BE2C (cell line): ENCODE results near the gene PDE9A.

Experiments used
- DNase-seq: peaks from one replicate; pipeline ENCODE4 v3.0.0-alpha.2; 2020
- H3K27me3 ChIP-seq: fragments of 250-450 bp; sonication (Bioruptor Pico); 2 replicates; pipeline ENCODE4 v1.5.1; 2020; ENCODE audit warnings: mild to moderate bottlenecking
- H3K36me3 ChIP-seq: fragments of 250-450 bp; sonication (Bioruptor Pico); 2 replicates; pipeline ENCODE4 v1.5.1; 2020; ENCODE audit warnings: mild to moderate bottlenecking
- H3K4me1 ChIP-seq: fragments of 250-450 bp; sonication (Bioruptor Pico); 2 replicates; pipeline ENCODE4 v1.5.1; 2020
- H3K4me3 ChIP-seq: 2 replicates; pipeline ENCODE4 v1.5.1; 2011; ENCODE audit warnings: low read depth, low read length
- H3K9me3 ChIP-seq: fragments of 250-450 bp; sonication (Bioruptor Pico); 2 replicates; pipeline ENCODE4 v1.5.1; 2020
- CTCF ChIP-seq: IDR thresholded peaks from 2 replicates; pipeline ENCODE4 v1.5.1; 2012; ENCODE audit warnings: mild to moderate bottlenecking, low read depth, low read length

The PDE9A gene

GRCh38 chr21:42733874-42734273 is 80.5 kb downstream of the PDE9A start:
- H3K36me3 ChIP-seq = no peaks in the 10 kb centered on the region; the same call in 1 of the 2 replicates
- no peaks in the 10 kb centered on the region for H3K4me1 ChIP-seq
- H3K9me3 ChIP-seq = no peaks in the 10 kb centered on the region
- no peaks in the 10 kb centered on the region for H3K27me3 ChIP-seq
- no peak for DNase-seq
- no peak overlapping the region for H3K4me3 ChIP-seq
- TF ChIP-seq CTCF = no peak

DNA sequence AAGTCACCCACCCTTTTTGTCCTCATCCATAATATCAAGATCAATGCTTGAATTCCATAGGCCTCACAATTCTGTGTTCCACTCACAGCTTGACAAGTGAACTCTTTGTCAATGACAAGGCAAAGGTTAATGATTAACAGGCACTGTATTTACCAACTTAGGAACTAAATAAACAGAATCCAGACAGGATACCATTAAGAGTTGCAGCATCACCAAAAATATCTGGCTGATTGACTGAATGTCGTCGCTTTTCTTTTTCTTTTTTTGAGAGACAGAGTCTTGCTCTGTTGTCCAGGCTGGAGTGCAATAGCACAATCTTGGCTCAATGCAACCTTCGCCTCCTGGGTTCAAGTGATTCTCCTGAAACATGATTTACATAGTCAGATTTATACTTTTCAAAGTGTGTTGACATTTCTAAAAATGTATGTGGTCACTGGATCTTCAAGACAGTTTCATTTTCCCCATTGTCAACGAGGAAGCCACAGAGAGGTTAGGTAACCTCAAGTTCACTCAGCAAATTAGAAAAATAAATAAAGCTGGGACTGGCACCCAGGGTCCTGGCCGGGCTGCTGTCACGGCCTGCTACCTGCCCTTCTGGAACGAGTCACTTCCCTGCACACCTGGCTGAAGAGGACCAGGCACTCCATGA is 81.0 kb downstream of the PDE9A start:
- no peak for TF ChIP-seq CTCF
- Histone ChIP-seq H3K9me3 (no peaks in the 10 kb centered on the region), H3K27me3 (no peaks in the 10 kb centered on the region), H3K36me3 (no peaks in the 10 kb centered on the region; the same call in 1 of the 2 replicates), H3K4me3 (no peak overlapping the region), H3K4me1 (no peaks in the 10 kb centered on the region)
- no peak for DNase-seq

DNA sequence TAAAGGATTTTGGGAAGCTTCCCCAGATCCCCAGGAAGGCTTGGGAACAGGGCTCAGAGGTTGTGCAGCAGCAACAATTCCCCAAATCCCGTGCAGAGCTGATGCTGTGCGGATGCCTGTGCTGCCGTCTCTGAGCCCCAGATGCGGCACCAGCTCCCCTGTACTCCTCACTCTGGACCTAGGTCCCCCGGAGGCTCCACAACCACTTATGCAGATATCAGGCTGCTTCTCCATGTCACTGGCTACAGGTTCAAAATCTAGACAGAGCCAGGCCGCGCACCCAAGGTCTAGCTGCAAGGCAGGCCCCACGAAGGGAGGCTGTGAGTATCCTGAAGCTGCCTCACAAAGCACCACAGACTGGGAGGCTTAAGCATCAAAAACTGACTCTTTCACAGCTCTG is 81.6 kb downstream of the PDE9A start:
- Histone ChIP-seq H3K9me3 (no peaks in the 10 kb centered on the region), H3K4me1 (no peaks in the 10 kb centered on the region), H3K36me3 (no peaks in the 10 kb centered on the region; the same call in 1 of the 2 replicates), H3K4me3 (no peak overlapping the region), H3K27me3 (no peaks in the 10 kb centered on the region)
- no peak for DNase-seq
- TF ChIP-seq CTCF = no peak

DNA sequence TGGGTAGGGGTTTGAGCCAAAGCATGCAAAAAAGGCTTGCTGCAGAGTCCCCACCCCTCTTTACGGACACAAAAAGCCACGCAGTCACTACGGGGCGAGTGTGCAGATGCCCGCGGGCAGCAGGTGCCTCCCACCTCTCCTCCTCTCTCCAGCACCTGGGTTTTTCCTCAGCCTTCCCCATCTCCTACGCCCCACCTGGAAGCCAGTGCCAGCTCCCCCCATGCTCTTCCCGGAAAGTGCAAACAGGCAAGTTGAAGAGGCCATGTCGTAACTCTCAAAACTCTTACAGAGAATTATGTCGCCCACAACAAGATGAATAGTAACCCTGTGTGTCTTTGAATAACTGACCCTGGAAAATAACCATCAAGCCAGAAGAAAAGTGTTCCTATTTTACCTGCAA is 82.5 kb downstream of the PDE9A start:
- Histone ChIP-seq H3K36me3 (no peaks in the 10 kb centered on the region; the same call in 1 of the 2 replicates), H3K4me3 (no peak overlapping the region), H3K27me3 (no peaks in the 10 kb centered on the region), H3K9me3 (no peaks in the 10 kb centered on the region), H3K4me1 (no peaks in the 10 kb centered on the region)
- no peak for TF ChIP-seq CTCF
- no peak for DNase-seq

- peaks cover 2% of the 10 kb centered on the region; the same call in 1 of the 2 replicates for H3K36me3 ChIP-seq
Observed at GRCh38 chr21:42736646-42737350, 83.4 kb downstream of the PDE9A start.

More at GRCh38 chr21:42736646-42737350, 83.4 kb downstream of the PDE9A start:
- Histone ChIP-seq H3K9me3 (no peaks in the 10 kb centered on the region), H3K27me3 (no peaks in the 10 kb centered on the region), H3K4me1 (no peaks in the 10 kb centered on the region), H3K4me3 (no peak overlapping the region)
- DNase-seq = no peak
- no peak for TF ChIP-seq CTCF
